GM19328 (cell line): ENCODE data around the gene SORCS2.

Experiments used
- ATAC-seq: cut with Tn5 transposase; IDR thresholded peaks from one replicate; pipeline ENCODE4 v1.9.1; 2021; ENCODE audit warnings: mild to moderate bottlenecking, moderate library complexity; ENCODE audit not compliant: unreplicated experiment

Gene SORCS2

GRCh38 chr4:7691982-7692381, 499.6 kb downstream of the SORCS2 start:
- no peak for ATAC-seq

DNA sequence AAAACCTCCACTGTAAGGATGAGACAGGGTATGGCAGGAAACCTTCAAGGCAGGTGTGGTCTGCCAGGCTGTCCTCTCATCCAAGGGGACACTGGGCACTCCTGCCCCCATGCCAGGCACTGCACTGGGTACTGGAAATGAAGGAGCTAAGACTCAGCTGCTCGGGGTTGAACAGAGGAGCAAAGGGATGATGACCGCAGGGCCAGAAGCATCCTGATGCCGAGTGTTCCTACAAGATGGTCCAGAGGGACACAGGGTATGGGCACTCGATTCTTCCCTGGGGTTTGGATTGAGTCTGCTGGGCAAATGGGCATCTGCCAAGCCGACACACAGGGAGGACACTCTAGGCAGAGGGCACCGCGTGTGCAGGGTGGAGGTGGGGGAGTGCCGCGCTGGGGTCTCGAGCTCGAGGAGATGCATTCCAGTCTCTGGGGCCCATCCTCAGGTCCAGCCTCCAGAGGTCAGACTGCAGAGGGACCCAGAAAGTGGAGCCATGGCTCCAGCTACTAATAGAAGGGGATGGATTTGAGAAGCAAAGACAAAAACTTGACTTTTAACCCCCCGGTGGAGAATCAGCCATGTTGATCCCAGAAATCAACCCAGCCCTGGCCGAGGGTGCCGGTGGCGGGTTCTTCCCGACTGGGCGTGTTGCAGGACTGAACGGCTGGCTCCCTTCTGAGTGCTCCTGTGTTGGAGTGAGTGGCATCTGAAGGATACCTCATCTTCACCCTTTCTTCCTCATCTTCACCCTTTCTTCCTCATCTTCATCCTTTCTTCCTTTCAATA, 500.3 kb downstream of the SORCS2 start:
- no peak for ATAC-seq

DNA sequence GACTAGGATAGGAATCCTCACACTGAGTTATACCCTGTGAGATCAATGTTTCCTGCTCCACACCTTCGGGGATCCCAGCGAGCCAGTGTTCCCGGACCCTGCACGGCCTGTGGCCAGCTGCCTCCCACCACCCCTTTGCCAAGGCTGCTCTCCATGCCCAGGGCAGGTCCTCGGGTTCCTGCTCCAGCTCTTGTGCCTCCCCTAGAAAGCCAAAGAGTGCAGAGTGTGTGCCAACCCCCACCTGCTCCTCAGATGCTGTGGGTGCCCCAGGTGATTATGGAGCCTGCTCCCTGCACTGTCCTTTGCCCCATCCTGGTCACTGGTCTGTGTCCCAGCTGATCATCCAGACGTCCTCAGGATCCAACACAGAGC, 500.9 kb downstream of the SORCS2 start:
- no peak for ATAC-seq

- ATAC-seq: no peak
Observed at GRCh38 chr4:7693711-7694110, 501.4 kb downstream of the SORCS2 start.

- ATAC-seq: no peak
Observed at GRCh38 chr4:7694324-7694723, 502.0 kb downstream of the SORCS2 start.

DNA sequence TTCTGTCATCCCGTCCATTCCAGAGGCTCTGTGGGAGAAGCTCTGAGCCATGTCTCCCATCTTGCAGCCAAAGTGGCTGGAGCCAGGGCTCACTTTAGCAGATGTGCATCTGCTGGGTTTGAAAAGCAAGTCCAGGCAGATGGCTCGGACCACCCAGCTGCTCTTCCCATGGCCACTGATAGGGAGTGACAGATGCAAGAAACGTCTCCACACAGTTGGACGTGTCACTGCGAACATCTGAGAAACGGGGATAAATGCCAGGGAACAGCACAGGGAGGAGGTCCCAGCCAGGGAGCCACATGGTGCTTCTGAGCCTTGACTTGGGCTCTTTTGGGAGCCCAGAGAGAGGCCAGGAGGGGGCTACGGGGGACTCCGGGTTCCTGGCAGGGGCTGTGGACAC, 505.0 kb downstream of the SORCS2 start:
- no peak for ATAC-seq

GRCh38 chr4:7697821-7698220, 505.5 kb downstream of the SORCS2 start:
- no peak for ATAC-seq

DNA sequence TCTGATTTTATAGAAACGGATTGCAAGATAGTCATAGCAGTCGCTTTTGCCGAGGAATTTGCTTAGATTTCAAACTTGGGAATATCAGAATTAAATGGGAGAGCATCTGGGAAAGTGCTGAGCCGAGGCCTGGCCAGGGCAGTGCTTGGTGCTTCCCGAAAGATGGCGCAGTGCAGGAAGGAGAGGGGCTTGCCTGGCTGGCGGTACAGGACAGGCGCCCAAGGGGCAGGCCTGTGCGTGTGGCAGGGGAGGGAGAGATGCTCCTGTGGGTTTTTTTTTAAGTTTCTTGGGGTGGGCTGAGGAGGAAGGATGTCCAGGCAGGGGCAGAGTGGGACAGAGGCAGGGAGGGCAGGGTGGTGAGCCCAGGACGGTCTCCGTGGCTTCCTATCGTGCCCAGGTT, 506.2 kb downstream of the SORCS2 start:
- no peak for ATAC-seq

DNA sequence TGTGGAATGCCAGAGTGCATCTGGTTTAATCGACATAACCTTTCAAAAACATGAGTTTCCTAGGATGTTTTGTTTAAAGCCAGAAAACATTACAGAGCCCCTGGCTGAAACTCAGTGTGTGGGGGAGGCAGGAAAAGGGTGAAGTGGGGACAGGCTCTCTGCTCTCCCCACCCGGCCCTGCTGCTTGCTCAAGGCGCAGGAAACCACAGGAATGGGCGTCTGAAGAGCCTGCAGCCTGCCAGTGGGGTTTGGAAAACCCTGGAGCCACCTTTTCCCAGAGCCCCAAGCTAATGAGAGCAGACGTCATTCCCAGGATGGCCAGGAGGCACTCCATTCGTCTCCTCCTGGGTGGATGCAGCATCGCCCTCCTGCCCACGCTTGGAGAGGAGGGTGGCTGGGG, 506.7 kb downstream of the SORCS2 start:
- ATAC-seq: no peak

GRCh38 chr4:7699825-7700224, 507.5 kb downstream of the SORCS2 start:
- ATAC-seq: no peak

DNA sequence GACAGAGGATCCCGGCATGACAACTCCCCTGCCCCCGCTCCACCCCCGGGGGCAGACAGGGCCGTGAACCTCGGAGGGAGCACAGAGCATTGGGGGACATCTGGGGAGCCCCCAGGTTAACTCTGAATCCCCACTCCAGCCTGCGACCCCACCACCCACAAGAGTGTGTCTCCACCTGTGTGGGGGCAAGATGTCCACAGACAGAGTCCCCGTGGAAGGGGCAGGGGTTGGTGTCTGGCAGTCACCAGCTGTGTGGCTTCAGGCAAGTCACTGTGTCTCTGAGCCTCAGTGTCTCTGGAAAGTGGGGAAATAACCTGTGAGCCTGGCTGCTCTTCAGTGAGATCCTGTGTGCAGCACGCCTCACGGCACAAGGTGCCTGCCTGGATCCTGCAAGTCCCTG, 508.3 kb downstream of the SORCS2 start:
- no peak for ATAC-seq

GRCh38 chr4:7701866-7702649, 509.7 kb downstream of the SORCS2 start:
- ATAC-seq: no peak

GRCh38 chr4:7703688-7704087, 511.4 kb downstream of the SORCS2 start:
- no peak for ATAC-seq

DNA sequence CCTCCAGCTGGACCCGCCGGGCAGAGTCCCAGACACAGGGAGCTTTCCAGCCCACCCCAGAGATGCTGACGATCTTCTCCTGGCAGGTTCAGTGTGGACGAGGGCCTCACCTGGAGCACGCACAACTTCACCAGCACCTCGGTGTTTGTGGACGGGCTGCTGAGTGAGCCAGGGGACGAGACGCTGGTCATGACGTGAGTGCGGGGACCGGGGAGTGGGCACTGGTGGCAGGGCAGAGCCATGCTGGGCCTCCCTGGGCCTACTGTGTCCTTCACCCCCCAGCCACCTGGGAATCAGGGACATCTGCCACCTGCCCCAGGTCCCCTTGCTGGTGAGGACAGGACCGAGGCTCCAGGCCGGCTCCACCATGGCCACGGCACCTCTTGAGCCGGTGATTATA, 511.8 kb downstream of the SORCS2 start:
- no peak for ATAC-seq

DNA sequence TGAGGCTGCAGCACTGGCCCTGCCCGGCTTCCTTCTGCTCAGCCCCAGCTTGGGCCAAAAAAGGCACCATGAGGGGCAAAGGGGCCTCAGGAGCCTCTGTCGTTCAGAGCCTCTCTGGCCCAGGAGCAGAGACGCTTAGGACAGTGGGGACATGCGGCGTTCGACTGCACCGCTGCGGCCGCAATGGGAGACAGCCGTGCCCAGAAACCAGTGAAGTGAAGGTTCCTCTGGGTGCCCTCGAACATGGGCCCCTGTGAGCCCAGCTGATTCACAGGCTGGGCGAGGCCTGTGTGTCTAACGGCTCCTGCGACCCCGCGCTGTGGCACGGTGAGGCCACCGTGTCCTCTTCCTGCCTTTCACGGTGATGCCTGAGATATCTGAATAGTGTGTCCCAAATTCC, 512.3 kb downstream of the SORCS2 start:
- no peak for ATAC-seq

GRCh38 chr4:7705062-7705461, 512.7 kb downstream of the SORCS2 start:
- no peak for ATAC-seq

DNA sequence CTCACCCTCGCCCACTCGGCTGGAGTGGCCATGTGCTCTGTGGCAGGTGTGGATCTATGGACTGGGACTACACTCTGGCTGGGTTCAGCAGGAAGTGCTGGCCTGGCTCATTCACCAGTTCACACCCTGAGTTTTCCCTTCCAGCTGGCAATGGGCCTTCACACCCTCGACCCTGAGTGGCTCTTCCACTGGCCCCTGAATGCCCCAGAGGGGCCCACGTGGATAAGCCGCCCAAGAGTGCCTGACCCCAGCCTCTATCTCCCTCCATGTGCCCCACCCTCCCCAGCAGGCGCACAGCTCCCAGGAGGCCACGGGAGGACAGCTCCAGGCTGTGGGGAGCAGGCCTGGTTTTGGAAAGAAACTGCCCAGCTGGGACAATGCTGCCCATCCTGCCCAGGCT, 513.3 kb downstream of the SORCS2 start:
- no peak for ATAC-seq

- ATAC-seq: no peak
Observed at GRCh38 chr4:7708238-7708637, 515.9 kb downstream of the SORCS2 start.

GRCh38 chr4:7708981-7709380, 516.6 kb downstream of the SORCS2 start:
- ATAC-seq: no peak

GRCh38 chr4:7709431-7709830, 517.1 kb downstream of the SORCS2 start:
- ATAC-seq: no peak

DNA sequence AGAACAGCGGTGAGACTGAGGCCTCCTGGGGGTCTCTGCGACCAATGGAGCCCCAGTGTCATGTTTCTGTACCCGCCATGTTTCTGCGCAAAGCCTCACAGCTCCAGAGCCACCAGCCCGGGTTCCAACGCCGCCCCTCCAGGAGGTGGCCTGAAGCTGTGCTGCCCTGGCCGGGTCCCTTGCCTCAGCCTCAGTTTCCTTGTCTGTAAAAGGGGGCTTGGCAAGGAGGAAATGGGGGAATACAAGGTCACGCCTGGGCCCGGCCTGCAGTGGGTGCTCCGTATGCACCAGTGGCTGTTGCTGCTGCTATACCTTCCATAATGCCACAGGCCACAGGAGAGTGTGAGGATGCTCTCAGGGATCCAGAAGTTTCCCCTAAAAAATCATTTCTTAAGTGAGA, 517.8 kb downstream of the SORCS2 start:
- ATAC-seq: no peak

- no peak for ATAC-seq
Observed at GRCh38 chr4:7710576-7711306, 518.4 kb downstream of the SORCS2 start.
